ENCODE results near the gene APC2. TPM values are rescaled to one million over a fixed set of nuclear protein-coding genes. Genes with fewer than 3 reads are reported as not detected.

Gene APC2
- total RNA-seq, 2 experiments from 2014 or later, result 0.57 to 5.5 TPM

DNA sequence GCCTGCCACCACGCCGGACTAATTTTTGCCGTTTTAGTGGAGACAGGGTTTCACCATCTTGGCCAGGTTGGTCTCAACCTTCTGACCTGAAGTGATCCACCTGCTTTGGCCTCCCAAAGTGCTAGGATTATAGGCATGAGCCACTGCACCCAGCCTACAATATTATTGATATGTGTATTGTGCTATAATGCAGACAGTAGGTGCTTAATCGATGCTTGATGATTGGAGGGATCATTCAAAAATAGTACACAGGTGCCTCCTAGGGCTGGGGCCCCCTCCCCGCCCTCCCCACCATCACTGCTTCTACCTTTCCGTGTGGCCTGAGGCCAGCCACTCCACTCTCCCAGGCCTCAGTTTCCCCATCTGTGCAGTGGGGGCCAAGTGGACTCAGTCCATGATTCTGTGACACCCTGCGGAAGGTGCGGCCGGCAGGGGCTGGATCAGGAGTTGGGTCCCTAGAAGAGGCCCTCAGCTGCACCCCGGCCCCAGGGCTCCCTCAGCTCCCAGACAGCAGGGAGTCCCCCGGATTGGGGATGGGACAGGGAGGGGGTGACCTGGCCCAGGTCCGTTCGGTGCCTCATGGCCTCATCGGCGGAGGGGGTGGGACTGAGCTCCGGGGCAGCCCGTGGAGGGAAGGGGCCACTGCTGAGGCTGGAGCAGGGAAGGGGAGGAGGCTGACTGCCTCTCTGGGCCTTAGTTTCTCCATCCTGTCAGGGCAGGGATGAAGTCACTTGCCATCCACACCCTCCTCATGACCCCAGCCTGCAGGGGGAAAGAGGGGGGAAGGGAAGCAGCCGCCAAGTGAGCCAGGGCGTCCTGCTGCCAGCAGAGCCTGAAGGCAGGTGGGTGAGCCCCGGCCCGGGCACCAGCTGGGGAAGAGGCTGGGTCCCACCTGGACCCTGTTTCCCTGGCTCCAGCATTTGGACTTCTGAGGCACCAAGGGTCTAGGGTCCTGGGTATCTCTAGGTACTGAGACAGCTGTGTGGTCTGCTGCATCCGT, 61.7 kb downstream of the APC2 start:
- H3K9me2 ChIP-seq (ENCODE audit: insufficient read depth, low read length), result no peaks in the 10 kb centered on the region
- H3K4me1 ChIP-seq (ENCODE audit: insufficient read depth, low read length, poor library complexity, severe bottlenecking), result peaks cover 4% of the 10 kb centered on the region
- no peak for TF ChIP-seq EZH2phosphoT487 (IDR thresholded peaks at IDR 0.05; ENCODE audit: borderline replicate concordance, low read depth, low read length)
- TF ChIP-seq, protein P1, sequence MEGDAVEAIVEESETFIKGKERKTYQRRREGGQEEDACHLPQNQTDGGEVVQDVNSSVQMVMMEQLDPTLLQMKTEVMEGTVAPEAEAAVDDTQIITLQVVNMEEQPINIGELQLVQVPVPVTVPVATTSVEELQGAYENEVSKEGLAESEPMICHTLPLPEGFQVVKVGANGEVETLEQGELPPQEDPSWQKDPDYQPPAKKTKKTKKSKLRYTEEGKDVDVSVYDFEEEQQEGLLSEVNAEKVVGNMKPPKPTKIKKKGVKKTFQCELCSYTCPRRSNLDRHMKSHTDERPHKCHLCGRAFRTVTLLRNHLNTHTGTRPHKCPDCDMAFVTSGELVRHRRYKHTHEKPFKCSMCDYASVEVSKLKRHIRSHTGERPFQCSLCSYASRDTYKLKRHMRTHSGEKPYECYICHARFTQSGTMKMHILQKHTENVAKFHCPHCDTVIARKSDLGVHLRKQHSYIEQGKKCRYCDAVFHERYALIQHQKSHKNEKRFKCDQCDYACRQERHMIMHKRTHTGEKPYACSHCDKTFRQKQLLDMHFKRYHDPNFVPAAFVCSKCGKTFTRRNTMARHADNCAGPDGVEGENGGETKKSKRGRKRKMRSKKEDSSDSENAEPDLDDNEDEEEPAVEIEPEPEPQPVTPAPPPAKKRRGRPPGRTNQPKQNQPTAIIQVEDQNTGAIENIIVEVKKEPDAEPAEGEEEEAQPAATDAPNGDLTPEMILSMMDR (conservative IDR thresholded peaks at IDR 0.05; ENCODE audit: low read length), result no peak
- intact Hi-C loops (cut with micrococcal nuclease; ENCODE audit: unreplicated experiment), result no loop called here
- H3K79me2 ChIP-seq (ENCODE audit: insufficient read depth, low read depth, low read length), result no peaks in the 10 kb centered on the region
- POLR2A ChIA-PET, result no interaction called here
- H3K4me3 ChIP-seq (ENCODE audit: low read depth, low read length, poor library complexity, severe bottlenecking), result no peak overlapping the region
- no peak overlapping the region for H2AFZ ChIP-seq (ENCODE audit: low read length)
- no peaks in the 10 kb centered on the region for H3K36me3 ChIP-seq (ENCODE audit: insufficient read depth, low read length)
- no TSS peak for BruUV-seq (replicated peaks)
- no peak overlapping the region for H3K4me2 ChIP-seq (ENCODE audit: low read length)
- no peak overlapping the region for H3K27ac ChIP-seq (ENCODE audit: low read depth, low read length, poor library complexity, severe bottlenecking)
- CTCF ChIA-PET (ENCODE audit: unreplicated experiment), result no interaction called here
- no peaks in the 10 kb centered on the region for H3K9me3 ChIP-seq (ENCODE audit: low read length)
- DNase-seq (ENCODE audit: low spot score), result no peak
- no peaks in the 10 kb centered on the region for H4K20me1 ChIP-seq (ENCODE audit: insufficient read depth, low read length)

DNA sequence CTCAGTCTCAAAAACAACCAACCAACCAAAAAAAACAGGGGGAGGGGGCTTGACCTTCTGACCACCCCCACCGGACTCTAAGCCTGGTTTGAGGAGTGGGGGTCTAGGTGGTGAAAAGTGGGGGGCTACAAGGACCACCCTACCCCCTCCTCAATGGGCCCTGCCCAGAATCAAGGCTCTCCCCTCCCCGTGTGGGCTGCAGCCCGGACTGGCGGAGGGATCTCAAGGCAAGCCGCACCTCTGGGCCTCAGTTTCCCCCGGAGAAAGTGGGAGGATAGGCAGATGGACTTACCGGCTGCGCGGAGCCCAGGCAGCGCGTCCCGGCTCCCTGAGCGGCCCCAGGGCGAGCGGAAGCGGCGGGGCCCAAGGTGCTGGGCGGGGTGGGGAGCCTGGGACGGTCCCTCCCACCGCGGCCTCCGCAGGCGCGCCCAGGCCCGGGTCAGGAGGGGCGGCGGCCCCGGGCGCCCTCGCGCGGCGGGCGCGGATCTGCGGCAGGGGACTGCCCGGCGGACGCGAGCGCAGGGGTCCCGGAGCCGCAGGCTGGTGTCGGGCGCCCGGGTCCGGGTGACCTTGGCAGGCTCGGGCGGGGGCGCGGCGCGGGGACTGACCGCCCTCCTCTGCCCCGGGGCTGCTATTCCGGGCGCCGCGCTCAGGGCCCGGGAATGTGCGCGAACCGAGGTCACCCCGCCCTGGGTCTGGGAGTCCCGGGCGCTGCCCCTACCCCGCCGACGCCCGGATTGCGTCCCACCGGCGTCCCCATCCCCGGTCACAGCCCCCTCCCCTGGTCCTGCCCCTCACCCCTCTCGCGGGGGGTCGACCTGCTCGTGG, 63.0 kb downstream of the APC2 start, which contains the start of gene ADAMTSL5:
Gene ADAMTSL5, minus strand, starts transcription at position 349 of the 828 bp plus-strand sequence. CDS start 2,076 bp downstream, outside the sequence.
- H3K4me3 ChIP-seq (ENCODE audit: low read depth, low read length, poor library complexity, severe bottlenecking), result no peak within 1 kb of the TSS
- no peak within 1 kb of the TSS for H3K27ac ChIP-seq (ENCODE audit: low read depth, low read length, poor library complexity, severe bottlenecking)
- H3K4me2 ChIP-seq (ENCODE audit: low read length), result no peak within 1 kb of the TSS
- TF ChIP-seq, protein P1 (conservative IDR thresholded peaks at IDR 0.05; ENCODE audit: low read length), result no peak
- TF ChIP-seq EZH2phosphoT487 (IDR thresholded peaks at IDR 0.05; ENCODE audit: borderline replicate concordance, low read depth, low read length), result no peak
- POLR2A ChIA-PET, result no interaction called here
- no peaks in the 10 kb centered on the region for H3K9me3 ChIP-seq (ENCODE audit: low read length)
- no peak within 1 kb of the TSS for H2AFZ ChIP-seq (ENCODE audit: low read length)
- BruUV-seq (replicated peaks), result no TSS peak
- intact Hi-C loops (cut with micrococcal nuclease; ENCODE audit: unreplicated experiment), result no loop called here
- H3K4me1 ChIP-seq (ENCODE audit: insufficient read depth, low read length, poor library complexity, severe bottlenecking), result peaks cover 4% of the 10 kb centered on the region
- no peaks in the 10 kb centered on the region for H3K9me2 ChIP-seq (ENCODE audit: insufficient read depth, low read length)
- no peaks in the 10 kb centered on the region for H4K20me1 ChIP-seq (ENCODE audit: insufficient read depth, low read length)
- H3K79me2 ChIP-seq (ENCODE audit: insufficient read depth, low read depth, low read length), result no peaks in the 10 kb centered on the region
- H3K36me3 ChIP-seq (ENCODE audit: insufficient read depth, low read length), result no peaks in the 10 kb centered on the region
- CTCF ChIA-PET (ENCODE audit: unreplicated experiment), result no interaction called here
- no peak for DNase-seq (ENCODE audit: low spot score)
